HepG2 (cell line): ENCODE measurements around the gene CALY. TPM values are rescaled to one million over a fixed set of nuclear protein-coding genes. Genes with fewer than 3 reads are reported as not detected.

ENCODE experiments used
- AGO1 ChIP-seq: fragments of 200-400 bp; formaldehyde crosslinking; IDR thresholded peaks from 2 replicates; pipeline ENCODE4 v1.6.1; 2017; ENCODE audit warnings: mild to moderate bottlenecking, low read depth, low read length, moderate library complexity; ENCODE audit not compliant: poor library complexity, severe bottlenecking
- ATAD3A ChIP-seq: sonication (generic); formaldehyde crosslinking; IDR thresholded peaks from 2 replicates; pipeline ENCODE4 v1.4.0; 2020; ENCODE audit warnings: missing genetic modification reagents
- CEBPB ChIP-seq: IDR thresholded peaks from 2 replicates; pipeline ENCODE4 v1.6.1; 2011; ENCODE audit warnings: low read depth, low read length, improper control_type of control experiment, borderline replicate concordance
- CHCHD3 ChIP-seq: sonication (generic); formaldehyde crosslinking; IDR thresholded peaks from 2 replicates; pipeline ENCODE4 v1.8.0; 2022; ENCODE audit warnings: mild to moderate bottlenecking, missing genetic modification reagents, moderate library complexity
- ELF1 ChIP-seq: sonication (generic); formaldehyde crosslinking; IDR thresholded peaks from 2 replicates; pipeline ENCODE4 v1.4.0; 2020; ENCODE audit warnings: missing genetic modification reagents
- FOXA1 ChIP-seq, 2 experiments: fragments of 450-650 bp in 1 of 2; sonication (generic) in 1 of 2; formaldehyde crosslinking in 1 of 2; IDR thresholded peaks; 2 replicates each; pipeline versions ENCODE4 v1.4.0 to v1.6.1; 2016 to 2020; ENCODE audit warnings: missing genetic modification reagents in 1 of 2
- GATAD1 ChIP-seq: IDR thresholded peaks from 2 replicates; pipeline ENCODE4 v1.6.1; 2016; ENCODE audit warnings: missing genetic modification reagents, missing compliant biosample characterization
- HOXA3 ChIP-seq: sonication (generic); formaldehyde crosslinking; IDR thresholded peaks from 2 replicates; pipeline ENCODE4 v1.5.0; 2020; ENCODE audit warnings: missing genetic modification reagents
- KAT7 ChIP-seq: IDR thresholded peaks from 2 replicates; pipeline ENCODE4 v1.6.1; 2018; ENCODE audit warnings: borderline replicate concordance, missing compliant biosample characterization
- LCORL ChIP-seq, 2 experiments: fragments of 450-650 bp in 1 of 2; sonication (generic) in 1 of 2; formaldehyde crosslinking in 1 of 2; IDR thresholded peaks; 2 replicates each; pipeline versions ENCODE4 v1.5.0 to v1.6.1; 2017 to 2020; ENCODE audit warnings: antibody characterized with exemption in 1 of 2, missing genetic modification reagents in 1 of 2
- SOX13 ChIP-seq, 3 experiments: fragments of 450-650 bp in 1 of 3; sonication (generic) in 1 of 3; formaldehyde crosslinking in 1 of 3; IDR thresholded peaks in 2 of 3; conservative IDR thresholded peaks in 1 of 3; 2 replicates each; pipeline versions ENCODE4 v1.5.0 to v1.6.1; 2016 to 2020; ENCODE audit warnings: antibody characterized with exemption in 1 of 3, mild to moderate bottlenecking in 1 of 3, missing compliant biosample characterization in 1 of 3, missing genetic modification reagents in 1 of 3, moderate library complexity in 1 of 3
- TGIF2 ChIP-seq: IDR thresholded peaks from 2 replicates; pipeline ENCODE4 v1.6.1; 2016; ENCODE audit warnings: control low read depth, missing compliant biosample characterization
- ZNF124 ChIP-seq: sonication (generic); formaldehyde crosslinking; IDR thresholded peaks from 2 replicates; pipeline ENCODE4 v1.4.0; 2020; ENCODE audit warnings: missing genetic modification reagents
- ZNF430 ChIP-seq: sonication (generic); formaldehyde crosslinking; IDR thresholded peaks from 2 replicates; pipeline ENCODE4 v1.9.0; 2021; ENCODE audit warnings: mild to moderate bottlenecking, missing genetic modification reagents
- ZNF557 ChIP-seq: sonication (generic); formaldehyde crosslinking; IDR thresholded peaks from 2 replicates; pipeline ENCODE4 v1.4.0; 2020; ENCODE audit warnings: missing genetic modification reagents
- ZNF737 ChIP-seq: sonication (generic); formaldehyde crosslinking; IDR thresholded peaks from 2 replicates; pipeline ENCODE4 v1.5.0; 2020; ENCODE audit warnings: missing genetic modification reagents, mild to moderate bottlenecking, borderline replicate concordance
- ZNF768 ChIP-seq: sonication (generic); formaldehyde crosslinking; IDR thresholded peaks from 2 replicates; pipeline ENCODE4 v1.4.0; 2020; ENCODE audit warnings: missing genetic modification reagents
- polyA plus RNA-seq, 8 experiments: library from polyadenylated mRNA; depleted of rRNA in 3 of 8; stranded (reverse) in 7 of 8; unstranded in 1 of 8; fragments of >200 nt; fragmentation: Illumina TruSeq in 4 of 8; extraction: Trizol in 4 of 8; gene quantifications; 2 replicates each; pipeline versions ENCODE4 v1.2.1 to v1.2.3, GENCODE V29; 2011 to 2016; ENCODE audit warnings: low read depth in 4 of 8, missing spikeins in 1 of 8, mixed read lengths in 1 of 8; ENCODE audit not compliant: insufficient read depth in 1 of 8
- total RNA-seq, 5 experiments: library from RNA; depleted of rRNA; stranded (reverse); fragments of >200 nt; fragmentation: Illumina TruSeq; extraction: Trizol; gene quantifications; 2 replicates each; pipeline ENCODE4 v1.2.3, GENCODE V29; 2016; ENCODE audit warnings: low read depth in 1 of 5
- TF ChIP-seq, protein P1 (sequence below): sonication (generic); IDR thresholded peaks from 2 replicates; pipeline ENCODE4 v1.6.1; 2016; ENCODE audit warnings: low read depth, borderline replicate concordance
- TF ChIP-seq, protein P2 (sequence below): sonication (generic); formaldehyde crosslinking; IDR thresholded peaks from 2 replicates; pipeline ENCODE4 v1.4.0; 2020; ENCODE audit warnings: missing genetic modification reagents
- TF ChIP-seq, protein P3 (sequence below): sonication (generic); formaldehyde crosslinking; IDR thresholded peaks from 2 replicates; pipeline ENCODE4 v1.4.0; 2020; ENCODE audit warnings: missing genetic modification reagents, borderline replicate concordance

CALY gene
- total and polyA plus RNA-seq, 2 of the 13 experiments (the other 11 are each of a cell fraction or from before 2014, with no cell fraction given), result 0.08 TPM; not detected in 1

DNA sequence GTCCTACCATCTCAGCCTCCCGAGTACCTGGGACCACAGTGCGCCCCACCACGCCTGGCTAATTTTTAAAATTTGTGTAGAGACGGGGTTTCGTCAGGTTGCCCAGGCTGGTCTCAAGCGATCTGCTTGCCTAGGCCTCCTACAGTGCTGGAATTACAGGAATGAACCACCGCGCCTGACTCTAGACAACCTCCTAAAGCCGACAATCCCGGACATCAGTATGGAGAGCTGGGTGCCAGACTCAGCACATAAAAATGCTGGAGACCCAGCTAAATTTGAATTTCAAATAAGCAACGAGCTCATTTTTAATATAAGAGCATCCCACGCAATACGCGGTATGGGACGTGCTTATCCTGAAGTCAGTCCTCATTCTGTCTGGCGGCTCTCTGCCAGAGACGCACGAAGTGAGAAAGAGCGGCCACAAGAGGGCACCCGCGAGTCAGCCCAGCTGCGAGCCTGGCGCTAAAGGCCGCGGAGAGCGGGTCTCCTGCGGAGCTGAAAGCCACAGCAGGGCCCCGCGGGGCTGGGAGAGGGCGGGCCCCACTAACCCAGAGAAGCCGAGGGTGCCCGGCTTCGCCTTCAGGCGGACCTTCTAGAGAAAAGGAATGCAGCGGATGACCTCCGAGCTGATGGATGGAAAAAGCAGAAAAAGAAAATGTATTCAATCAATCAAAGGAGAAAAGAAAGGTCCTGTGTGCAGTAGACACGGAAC, 7.0 kb downstream of the CALY start (continued):
- TF ChIP-seq AGO1, result no peak
- TF ChIP-seq, protein P1, sequence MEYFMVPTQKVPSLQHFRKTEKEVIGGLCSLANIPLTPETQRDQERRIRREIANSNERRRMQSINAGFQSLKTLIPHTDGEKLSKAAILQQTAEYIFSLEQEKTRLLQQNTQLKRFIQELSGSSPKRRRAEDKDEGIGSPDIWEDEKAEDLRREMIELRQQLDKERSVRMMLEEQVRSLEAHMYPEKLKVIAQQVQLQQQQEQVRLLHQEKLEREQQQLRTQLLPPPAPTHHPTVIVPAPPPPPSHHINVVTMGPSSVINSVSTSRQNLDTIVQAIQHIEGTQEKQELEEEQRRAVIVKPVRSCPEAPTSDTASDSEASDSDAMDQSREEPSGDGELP, result peak; percentile 45; the same call in 1 of the 2 replicates
- TF ChIP-seq, protein P2, sequence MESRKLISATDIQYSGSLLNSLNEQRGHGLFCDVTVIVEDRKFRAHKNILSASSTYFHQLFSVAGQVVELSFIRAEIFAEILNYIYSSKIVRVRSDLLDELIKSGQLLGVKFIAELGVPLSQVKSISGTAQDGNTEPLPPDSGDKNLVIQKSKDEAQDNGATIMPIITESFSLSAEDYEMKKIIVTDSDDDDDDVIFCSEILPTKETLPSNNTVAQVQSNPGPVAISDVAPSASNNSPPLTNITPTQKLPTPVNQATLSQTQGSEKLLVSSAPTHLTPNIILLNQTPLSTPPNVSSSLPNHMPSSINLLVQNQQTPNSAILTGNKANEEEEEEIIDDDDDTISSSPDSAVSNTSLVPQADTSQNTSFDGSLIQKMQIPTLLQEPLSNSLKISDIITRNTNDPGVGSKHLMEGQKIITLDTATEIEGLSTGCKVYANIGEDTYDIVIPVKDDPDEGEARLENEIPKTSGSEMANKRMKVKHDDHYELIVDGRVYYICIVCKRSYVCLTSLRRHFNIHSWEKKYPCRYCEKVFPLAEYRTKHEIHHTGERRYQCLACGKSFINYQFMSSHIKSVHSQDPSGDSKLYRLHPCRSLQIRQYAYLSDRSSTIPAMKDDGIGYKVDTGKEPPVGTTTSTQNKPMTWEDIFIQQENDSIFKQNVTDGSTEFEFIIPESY, result 0 out of 2 replicates have a peak, but pooled peaks have one; percentile 9
- TF ChIP-seq FOXA1 (IDR thresholded peaks at IDR 0.05), result no peak
- no peak for TF ChIP-seq FOXA1 (CRISPR knock-in tag; IDR thresholded peaks at IDR 0.05)
- TF ChIP-seq KAT7 (CRISPR knock-in tag), result no peak
- 0 out of 2 replicates have a peak, but pooled peaks have one; percentile 32 for TF ChIP-seq GATAD1 (CRISPR knock-in tag)
- no peak for TF ChIP-seq CHCHD3 (CRISPR knock-in tag)
- TF ChIP-seq ZNF737, result no peak
- TF ChIP-seq ZNF768 (CRISPR knock-in tag), result peak; percentile 38; the same call in 1 of the 2 replicates
- TF ChIP-seq SOX13 (IDR thresholded peaks at IDR 0.05), result no peak
- TF ChIP-seq SOX13 (CRISPR knock-in tag; conservative IDR thresholded peaks at IDR 0.05 in 1 of 2, IDR thresholded peaks at IDR 0.05 in 1 of 2), result peak in 1 of 2 experiments; percentile 13; a peak in 1 of 4 replicates
- TF ChIP-seq LCORL (IDR thresholded peaks at IDR 0.05), result no peak
- 0 out of 2 replicates have a peak, but pooled peaks have one; percentile 53 for TF ChIP-seq LCORL (CRISPR knock-in tag; IDR thresholded peaks at IDR 0.05)
- peak; percentile 62; the same call in 1 of the 2 replicates for TF ChIP-seq ZNF124 (CRISPR knock-in tag)
- TF ChIP-seq, protein P3, sequence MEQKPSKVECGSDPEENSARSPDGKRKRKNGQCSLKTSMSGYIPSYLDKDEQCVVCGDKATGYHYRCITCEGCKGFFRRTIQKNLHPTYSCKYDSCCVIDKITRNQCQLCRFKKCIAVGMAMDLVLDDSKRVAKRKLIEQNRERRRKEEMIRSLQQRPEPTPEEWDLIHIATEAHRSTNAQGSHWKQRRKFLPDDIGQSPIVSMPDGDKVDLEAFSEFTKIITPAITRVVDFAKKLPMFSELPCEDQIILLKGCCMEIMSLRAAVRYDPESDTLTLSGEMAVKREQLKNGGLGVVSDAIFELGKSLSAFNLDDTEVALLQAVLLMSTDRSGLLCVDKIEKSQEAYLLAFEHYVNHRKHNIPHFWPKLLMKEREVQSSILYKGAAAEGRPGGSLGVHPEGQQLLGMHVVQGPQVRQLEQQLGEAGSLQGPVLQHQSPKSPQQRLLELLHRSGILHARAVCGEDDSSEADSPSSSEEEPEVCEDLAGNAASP (CRISPR knock-in tag), result 0 out of 2 replicates have a peak, but pooled peaks have one; percentile 40
- no peak for TF ChIP-seq CEBPB
- 0 out of 2 replicates have a peak, but pooled peaks have one; percentile 32 for TF ChIP-seq ZNF557
- no peak for TF ChIP-seq ATAD3A
- TF ChIP-seq ZNF430, result no peak
- peak; percentile 52; the same call in 1 of the 2 replicates for TF ChIP-seq HOXA3 (CRISPR knock-in tag)
- 0 out of 2 replicates have a peak, but pooled peaks have one; percentile 34 for TF ChIP-seq ELF1 (CRISPR knock-in tag)
- no peak for TF ChIP-seq TGIF2 (CRISPR knock-in tag)
